CD4-positive, alpha-beta T cell treated with Interleukin-21 for 1 hour (primary cell): ENCODE results near the gene MYOM1.

ENCODE experiments used
- DNase-seq: peaks from one replicate; pipeline ENCODE4 v3.0.0-alpha.2; 2020

MYOM1 gene

GRCh38 chr18:3219631-3220335, at the start of gene MYOM1:
TSS of gene MYOM1 (minus strand) at chr18:3219968. CDS start at chr18:3215223, 4,745 bp downstream.
- no peak for DNase-seq

GRCh38 chr18:3269241-3269913, 49.6 kb upstream of the MYOM1 start:
- no peak for DNase-seq

DNA sequence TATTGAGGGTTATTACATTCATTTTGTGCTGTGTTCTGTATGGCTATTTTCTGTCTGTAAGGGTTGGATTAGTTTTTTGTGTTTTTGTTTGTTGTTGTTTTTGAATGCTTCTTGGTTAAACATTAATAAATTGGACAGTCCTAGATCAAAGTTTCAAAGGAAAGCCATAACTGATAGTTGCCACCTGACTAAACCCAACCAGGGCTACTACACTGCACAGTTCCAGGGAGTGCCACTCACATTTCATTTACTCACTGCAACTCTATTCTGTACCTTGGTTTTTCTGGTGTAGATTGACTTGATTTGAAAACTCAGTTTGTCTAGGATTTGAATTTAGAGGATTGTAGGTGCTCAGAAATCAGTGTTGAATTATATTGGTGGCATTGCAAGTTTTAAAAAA, 48.5 kb upstream of the MYOM1 start:
- no peak for DNase-seq

GRCh38 chr18:3266062-3266608, 46.4 kb upstream of the MYOM1 start:
- no peak for DNase-seq

- no peak for DNase-seq
Observed at GRCh38 chr18:3265564-3266033, 45.8 kb upstream of the MYOM1 start.

- DNase-seq: no peak
Observed at GRCh38 chr18:3264362-3264761, 44.6 kb upstream of the MYOM1 start.

DNA sequence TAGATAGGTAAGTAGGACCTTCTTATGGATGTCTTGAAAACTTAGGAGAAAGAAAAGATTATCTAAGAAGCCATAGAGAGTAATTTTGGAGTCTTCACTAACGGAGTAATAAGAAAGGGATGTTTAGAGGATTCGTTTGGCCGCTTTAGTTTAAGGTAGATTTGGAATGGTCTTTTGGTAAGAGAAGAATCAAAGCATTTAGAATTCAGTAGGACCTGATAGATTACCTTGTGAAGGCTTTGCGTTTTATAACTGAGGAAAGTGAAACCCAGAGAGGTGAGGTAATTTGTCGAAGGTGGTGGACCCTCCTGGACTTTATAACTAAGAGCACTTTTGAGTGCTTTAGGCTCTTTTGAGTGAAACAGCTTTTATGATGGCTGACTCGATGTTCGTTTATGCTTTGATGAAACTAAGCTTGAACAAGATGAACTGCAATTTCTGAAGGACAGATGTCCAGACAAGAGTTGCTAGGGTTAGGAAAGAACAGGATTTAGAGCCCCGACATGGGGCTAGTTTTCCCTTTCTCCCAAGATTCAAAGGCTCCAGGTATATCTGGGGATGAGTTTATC, 43.4 kb upstream of the MYOM1 start:
- peak; percentile 20 for DNase-seq

DNA sequence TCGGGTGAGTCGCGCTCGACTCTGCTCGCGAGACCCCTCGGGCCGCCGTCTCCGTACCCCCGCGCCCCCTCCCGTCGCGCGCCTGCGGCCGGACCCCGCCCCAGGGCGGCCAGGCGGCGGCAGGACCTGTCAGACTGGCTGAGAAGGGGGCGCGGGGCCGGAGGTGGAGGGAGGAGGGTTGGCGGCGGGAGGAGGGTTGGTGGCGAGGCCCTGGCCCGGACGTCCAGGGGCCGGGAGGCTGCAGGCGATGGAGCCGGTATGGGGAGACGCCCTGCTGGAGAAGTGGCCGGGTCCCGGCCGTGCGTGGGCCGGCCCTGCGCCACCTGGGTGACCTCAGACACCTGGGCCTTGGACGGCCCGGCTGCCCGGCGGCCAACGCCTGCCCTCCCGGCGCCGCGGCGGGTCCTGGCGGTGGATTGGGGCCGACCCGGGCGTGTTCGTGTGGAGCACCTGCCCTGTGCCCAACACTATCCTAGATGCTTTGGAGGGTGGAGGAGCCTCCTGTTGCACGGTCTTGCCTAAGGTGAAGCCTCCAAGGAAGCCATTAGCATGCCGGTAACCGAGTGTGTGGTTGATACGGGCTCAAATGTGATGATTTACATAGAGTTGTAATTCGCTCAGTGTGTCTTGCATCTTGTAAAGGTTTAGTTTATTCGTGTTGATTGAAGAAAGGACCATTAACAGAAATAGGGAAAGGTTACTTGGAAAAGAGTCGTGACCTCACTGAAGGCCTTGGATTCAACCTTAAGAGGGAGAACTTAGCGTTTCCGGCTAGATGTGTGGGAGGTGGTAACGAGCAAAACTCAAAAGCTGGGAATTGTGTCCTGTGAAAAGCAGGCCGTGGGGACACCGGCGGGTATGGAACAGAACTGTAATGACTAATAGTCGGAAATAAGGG, 42.7 kb upstream of the MYOM1 start:
- peak; percentile 49 for DNase-seq

- DNase-seq: peak; percentile 88
Observed at GRCh38 chr18:3261373-3262233, 41.8 kb upstream of the MYOM1 start, which contains the start of gene MYL12B. TSS of gene MYL12B (plus strand) at chr18:3262133. CDS start at chr18:3272899, 10,766 bp downstream.

DNA sequence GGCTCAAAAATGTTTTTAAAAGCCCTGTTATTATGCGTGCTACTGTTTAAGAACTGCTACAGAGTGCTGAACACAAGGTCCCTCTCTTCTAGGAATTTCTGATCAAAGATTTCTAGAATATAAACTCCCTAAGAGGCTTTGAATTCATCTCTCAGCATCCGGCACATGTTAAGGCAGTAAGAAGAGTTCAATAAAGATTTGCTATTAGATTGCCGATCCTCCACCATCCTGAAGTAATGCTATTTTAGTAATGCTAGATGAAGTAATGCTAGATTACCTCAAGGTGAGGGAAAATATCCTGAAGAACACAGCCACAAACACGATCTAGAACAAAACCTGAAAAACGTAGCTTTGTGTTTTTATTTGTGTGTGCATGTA, 41.2 kb upstream of the MYOM1 start:
- no peak for DNase-seq

DNA sequence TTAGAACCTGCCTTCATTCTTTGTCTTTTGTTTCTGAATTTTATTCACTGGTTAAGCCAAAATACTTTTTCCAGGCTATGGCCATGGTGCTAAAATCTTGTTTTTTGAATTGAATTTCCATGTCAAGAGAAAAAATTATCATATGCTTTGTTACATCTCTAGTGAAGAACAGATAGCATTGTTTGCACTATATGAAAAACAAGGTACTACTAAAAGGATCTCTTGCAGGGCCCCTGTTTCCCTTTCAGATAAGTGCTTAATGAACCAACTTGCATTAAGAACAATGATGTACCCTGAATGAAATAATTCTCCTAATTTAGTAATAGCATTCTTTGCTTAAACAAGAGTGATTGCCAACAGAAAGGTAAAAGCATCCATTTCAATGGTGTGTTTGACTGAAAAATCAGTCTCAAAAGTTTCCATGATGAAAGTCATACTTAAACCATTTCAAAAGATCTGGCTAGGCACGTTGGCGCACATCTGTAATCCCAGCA, 37.9 kb upstream of the MYOM1 start:
- no peak for DNase-seq

- no peak for DNase-seq
Observed at GRCh38 chr18:3256693-3257626, 37.2 kb upstream of the MYOM1 start.

GRCh38 chr18:3255611-3256165, 35.9 kb upstream of the MYOM1 start:
- DNase-seq: no peak

DNA sequence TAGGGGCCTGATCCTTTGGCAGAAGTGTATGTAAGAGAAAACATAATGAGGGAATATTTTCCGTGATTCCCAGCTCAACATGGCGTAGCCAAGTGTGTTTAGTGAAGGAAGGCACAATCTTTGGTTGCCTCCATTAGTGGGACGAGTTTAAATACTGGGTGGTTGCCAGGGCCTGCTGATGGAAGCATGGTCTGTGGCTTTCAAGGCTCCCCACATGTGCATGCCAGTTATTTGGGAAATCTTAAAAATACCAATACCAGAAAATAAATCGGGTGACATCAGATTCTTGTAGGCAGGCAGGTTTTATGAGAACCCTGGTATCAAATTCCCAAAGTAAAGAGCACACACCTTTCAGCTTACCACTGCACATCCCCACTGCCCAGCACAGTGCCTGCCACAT, 35.0 kb upstream of the MYOM1 start:
- DNase-seq: no peak

- no peak for DNase-seq
Observed at GRCh38 chr18:3252843-3253242, 33.1 kb upstream of the MYOM1 start.

- no peak for DNase-seq
Observed at GRCh38 chr18:3251963-3252277, 32.2 kb upstream of the MYOM1 start.

- no peak for DNase-seq
Observed at GRCh38 chr18:3251249-3251962, 31.6 kb upstream of the MYOM1 start.

GRCh38 chr18:3250237-3251107, 30.7 kb upstream of the MYOM1 start:
- DNase-seq: peak; percentile 27
